CD4-positive, alpha-beta T cell treated with Interleukin-4 for 4 hours (primary cell): ENCODE results near the gene VRK2.
"Not testable (repeated sequence)": the region's sequence is repeated elsewhere in the genome, so short reads cannot be mapped to it uniquely, and the experiment has no call there.

Experiments
- DNase-seq: peaks from one replicate; pipeline ENCODE4 v3.0.0-alpha.2; 2020

Gene VRK2

DNA sequence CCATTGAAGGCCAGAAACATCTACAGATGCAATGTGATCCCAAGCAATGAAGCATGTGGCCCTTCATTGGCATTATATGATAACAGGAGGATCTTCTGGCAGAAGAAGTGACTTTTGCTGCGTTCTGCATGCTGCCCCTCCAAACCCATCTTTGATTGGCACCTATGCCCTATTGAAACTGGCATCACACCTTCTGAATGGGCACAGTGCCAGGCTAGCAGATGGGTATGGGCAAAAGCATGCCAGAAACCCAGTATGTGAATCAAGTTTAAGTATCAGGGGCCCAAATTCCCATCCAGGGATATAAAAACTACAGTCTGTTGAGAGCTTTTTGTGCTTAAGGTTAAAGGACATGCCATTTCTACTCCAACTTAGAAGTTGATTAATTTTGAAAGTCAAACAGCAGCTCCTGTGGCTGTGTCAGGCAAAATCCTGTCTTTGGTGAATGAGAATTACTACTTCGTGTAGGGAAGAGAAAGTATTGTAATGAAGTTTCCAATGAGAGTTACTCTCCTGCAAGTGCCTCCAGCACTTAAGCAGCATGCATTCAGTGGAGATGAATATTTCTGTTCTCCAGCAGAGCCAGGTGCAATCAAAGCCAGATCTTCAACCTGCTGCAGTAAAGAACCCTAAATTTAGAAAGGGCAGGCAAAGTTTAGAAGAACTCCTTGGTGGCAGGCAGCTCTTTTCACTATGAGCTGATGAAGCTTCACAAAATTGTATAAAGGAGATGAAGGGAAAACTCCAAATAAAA, 8.6 kb downstream of the VRK2 start:
- no peak for DNase-seq

DNA sequence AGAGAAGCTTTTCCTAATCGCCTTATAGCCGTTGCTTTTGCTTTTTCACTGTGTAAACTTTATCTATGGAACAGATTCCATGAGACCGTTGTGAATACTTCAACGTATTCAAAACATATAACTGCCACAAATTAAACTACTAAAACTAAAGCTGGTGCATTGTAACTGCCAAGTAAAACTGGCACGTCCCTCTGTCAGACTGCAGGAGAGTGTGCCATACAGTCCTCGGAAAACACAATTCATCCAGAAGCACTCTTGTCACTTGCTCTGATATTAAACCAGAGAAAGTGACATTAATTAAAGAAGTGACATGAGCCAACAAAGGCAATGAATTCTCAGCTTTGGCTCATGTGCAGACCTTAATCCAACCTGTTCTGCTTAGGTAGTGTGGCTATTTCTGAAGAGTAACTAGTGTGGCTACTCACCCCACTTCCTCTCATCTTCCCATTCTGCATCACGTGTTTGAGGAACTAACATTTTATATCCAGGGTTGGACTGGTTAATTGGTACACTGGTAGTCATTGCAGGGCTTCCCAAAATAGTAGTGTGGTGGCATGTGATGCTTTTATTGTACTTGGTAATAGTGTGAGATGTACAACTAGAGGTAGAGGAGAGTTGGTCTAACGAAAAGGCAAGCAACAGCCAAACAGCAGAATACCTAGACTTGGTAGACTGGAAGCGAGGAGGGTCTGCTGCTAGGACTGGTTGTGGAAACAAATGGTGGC, 9.7 kb downstream of the VRK2 start:
- no peak for DNase-seq

DNA sequence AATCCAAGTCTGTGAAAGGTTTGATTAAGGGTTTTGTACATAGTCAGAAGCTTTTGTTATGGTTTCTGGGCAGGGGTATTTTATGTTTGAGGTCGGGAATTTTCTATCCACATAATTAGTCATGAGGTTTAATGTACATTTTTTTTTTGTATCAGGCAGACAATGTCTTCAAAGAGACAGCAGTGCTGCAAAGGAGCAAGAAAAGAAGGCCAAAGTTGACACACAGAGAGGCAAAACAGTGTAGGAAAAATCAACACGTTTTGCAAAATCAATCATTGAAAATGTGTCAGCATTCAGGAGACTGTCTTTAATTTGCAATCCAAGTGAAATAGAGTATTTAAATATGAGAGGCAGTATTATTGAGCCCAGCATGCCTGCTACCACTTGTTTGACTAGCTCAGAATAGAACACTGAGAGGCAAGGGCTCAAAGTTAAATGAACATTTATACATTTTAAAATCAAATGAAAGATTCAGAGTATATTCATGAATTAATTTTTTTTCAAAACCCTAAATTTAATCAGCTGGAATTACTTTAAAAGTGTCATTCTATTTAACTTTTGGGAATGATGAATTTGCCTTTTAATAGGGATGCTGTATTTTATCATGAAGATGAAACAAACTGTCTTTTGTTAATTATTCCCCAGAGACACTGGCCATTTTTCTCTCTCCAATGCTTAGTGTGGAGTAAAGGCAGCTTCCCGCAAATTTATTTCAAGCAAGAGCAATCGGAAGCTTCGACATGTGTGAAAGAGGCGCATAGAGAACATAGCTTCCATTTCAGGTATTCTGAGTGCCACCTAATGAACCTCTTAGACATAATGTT, 11.3 kb downstream of the VRK2 start:
- DNase-seq, result no peak

DNA sequence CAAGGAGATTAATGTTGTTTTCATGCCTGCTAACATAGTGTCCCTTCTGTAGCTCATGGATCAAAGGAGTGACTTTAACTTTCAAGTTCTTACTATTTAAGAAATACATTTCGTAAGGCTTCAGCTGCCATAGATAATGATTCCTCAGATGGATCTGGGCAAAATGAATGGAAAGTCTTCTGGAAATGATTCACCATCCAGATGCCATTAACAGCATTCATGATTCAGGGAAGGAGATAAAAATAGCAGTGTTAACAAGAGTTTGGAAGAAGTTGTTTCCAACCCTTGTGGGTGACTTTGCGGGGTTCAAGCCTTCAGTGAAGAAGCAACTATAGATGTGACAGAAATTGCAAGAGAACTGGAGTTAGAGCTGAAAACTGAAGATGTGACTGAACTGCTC, 17.0 kb downstream of the VRK2 start:
- DNase-seq, result no peak

DNA sequence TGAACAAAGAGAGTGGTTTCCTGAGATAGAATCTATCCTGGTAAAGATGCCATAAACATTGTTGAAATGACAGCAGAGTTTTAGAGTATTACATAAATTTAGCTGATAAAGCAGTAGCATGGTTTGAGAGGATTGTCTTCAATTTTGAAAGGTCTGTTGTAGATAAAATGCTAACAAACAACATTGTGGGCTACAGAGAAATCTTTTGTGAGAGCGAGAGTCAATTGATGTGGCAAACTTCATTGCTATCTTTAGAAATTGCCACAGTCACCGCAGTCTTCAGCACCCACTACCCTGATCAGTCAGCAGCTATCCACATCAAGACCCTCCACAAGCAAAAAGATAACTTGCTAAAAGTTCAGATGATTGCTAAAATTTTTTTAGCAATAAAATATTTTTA, 17.5 kb downstream of the VRK2 start:
- DNase-seq, result no peak

DNA sequence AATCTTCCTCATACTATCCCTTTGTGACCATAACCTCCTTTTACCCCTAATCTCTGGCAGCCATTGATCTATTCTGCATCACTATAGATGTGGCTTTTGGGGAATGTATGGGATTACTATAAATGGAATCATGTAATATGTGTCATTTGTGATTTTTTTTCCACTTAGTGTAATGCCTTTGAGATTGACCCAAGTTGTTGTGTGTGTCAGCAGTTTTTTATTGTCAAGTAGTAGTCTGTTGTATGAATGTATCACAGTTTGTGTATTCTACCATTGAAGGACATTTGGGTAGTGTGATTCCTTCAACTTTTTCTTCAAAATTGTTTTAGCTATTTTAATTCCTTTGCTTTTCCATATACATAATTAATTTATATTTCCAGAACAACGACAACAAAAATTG, 18.6 kb downstream of the VRK2 start:
- DNase-seq, result no peak

DNA sequence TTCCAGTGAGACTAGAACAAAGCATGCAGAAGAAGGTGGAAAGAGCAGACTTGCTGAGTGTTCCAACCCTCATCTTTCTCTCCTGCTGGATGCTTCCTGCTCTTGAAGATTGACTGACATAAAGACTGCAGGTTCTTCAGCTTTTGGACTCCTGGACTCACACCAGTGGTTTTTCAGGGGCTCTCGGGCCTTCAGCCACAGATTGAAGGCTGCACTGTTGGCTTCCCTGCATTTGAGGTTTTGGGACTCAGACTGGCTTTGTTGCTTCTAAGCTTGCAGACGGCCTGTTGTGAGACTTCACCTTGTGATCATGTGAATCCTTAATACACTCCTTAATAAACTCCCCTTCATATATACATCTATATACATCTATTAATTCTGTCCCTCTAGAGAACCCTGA, 20.4 kb downstream of the VRK2 start:
- no peak for DNase-seq

DNA sequence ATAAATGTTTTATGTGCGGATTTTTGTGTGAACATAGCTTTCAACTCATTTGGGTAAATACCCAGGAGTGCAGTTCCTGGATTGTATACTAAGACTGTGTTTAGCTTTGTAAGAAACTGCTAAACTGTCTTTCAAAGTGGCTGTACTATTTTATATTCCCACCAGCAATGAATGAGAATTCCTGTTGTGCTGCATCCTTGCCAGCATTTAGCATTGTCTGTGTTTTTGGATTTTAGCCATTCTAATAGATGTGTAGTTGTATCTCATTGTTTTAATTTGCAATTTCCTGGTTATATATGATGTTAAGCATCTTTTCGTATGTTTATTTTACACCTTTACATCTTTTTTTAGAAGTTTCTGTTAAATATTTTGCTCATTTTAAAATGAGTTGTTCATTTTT, 24.2 kb downstream of the VRK2 start:
- DNase-seq, result no peak

DNA sequence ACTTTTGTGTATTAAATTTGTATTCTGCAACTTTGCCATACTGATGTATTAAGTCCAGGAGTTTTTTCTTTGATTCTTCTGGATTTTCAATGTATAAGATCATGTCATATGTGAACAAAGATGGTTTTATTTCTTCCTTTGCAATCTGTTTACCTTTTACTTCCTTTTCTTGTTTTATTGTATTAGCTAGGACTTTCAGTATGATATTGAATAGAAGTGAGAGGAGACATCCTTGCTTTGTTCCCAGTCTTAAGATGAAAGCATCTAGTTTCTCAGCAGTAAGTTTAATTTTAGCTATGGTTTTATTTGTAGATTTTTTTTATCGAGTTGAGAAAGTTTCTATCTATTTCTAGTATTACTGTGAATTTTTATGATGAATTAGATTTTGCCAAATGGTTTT, 25.5 kb downstream of the VRK2 start:
- no peak for DNase-seq

DNA sequence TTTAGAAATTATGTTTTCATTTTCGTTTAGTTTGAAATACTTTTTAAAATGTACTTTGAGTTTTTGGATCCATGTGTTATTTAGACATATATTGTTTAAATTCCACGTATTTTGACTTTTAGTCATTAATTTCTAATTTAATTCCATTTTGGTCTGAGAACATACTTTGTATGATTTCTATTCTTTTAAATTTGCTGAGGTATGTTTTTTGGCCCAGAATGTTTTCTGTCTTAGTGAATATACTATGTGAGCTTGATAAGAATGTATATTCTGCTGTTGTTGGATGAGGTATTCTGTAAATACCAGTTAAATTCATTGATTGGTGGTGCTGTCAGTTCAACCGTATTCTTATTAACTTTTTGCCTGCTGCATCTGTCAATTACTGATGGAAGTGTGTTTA, 26.4 kb downstream of the VRK2 start:
- DNase-seq, result no peak

DNA sequence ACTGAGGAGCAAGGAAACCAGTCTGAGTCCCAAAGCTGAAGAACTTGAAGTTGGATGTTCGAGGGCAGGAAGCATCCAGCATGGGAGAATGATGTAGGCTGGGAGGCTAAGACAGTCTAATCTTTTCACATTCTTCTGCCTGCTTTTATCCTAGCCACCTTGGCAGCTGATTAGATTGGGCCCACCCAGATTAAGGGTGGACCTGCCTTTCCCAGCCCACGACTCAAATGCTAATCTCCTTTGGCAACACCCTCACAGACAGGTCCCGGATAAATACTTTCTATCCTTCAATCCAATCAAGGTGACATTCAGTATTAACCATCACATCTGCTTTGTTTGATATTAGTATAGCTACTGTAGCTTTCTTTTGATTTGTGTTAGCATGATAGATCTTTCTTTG, 27.1 kb downstream of the VRK2 start:
- DNase-seq, result no peak

DNA sequence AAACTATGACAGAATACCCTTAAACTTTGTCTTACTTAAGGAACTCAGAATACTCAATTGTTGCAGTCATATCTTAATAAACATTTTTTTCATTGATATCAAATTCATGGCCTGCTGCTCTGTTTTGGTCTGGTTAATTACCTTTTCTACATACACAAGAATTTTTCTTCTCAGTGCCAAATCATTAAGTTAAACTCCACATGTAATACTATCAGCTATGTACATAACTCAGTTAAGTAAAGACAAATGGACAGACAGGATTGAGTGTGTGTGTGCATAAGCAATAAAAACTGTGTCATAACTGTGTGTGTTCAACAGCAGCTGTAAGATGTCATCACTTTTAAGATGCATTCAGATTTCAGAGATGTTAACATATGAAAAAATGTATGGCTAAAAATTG, 34.4 kb downstream of the VRK2 start:
- no peak for DNase-seq

DNA sequence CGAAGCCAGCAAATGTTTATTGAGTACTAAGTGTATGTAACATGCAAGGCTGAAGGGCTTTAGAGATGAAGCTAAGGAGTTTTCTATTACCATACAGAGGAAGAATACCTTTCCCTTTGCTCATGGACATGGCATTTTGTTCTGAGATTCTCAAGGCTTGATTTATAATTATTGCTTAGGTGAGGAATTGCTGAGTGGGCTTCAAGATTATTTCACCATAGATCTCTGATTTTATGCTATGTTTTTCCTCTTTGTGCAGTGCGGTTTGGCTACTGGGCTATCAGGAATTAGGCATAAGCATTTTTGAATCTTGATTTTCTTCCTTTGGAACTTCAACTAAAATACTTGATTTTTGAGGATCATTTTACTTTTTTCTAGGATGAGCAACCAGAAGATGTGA, 42.5 kb downstream of the VRK2 start:
- no peak for DNase-seq

DNA sequence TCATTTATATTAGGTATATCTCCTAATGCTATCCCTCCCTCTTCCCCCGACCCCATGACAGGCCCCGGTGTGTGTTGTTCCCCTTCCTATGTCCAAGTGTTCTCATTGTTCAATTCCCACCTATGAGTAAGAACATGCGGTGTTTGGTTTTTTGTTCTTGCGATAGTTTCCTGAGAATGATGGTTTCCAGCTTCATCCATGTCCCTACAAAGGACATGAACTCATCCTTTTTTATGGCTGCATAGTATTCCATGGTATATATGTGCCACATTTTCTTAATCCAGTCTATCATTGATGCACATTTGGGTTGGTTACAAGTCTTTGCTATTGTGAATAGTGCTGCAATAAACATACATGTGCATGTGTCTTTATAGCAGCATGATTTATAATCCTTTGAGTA, 46.2 kb downstream of the VRK2 start:
- DNase-seq, result not testable (repeated sequence)

DNA sequence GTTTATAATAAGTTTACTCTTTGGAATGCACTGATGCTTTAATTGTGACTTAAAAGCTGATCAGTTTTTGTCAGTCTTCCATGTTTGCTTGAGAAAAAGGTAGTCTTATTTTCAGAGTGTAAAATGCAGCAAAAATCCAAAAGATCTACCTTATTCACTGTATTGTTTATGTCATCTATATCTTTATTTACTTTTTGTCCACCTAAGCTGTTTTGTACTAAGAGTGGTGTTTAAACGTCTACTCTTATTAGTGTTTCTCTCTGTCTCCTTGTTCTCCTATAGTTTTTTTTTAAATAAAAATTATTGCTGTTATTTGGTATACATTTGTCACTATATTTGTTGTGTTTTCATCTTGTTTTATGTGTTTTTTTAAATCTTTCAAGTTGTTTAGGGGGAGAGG, 50.4 kb downstream of the VRK2 start:
- no peak for DNase-seq

DNA sequence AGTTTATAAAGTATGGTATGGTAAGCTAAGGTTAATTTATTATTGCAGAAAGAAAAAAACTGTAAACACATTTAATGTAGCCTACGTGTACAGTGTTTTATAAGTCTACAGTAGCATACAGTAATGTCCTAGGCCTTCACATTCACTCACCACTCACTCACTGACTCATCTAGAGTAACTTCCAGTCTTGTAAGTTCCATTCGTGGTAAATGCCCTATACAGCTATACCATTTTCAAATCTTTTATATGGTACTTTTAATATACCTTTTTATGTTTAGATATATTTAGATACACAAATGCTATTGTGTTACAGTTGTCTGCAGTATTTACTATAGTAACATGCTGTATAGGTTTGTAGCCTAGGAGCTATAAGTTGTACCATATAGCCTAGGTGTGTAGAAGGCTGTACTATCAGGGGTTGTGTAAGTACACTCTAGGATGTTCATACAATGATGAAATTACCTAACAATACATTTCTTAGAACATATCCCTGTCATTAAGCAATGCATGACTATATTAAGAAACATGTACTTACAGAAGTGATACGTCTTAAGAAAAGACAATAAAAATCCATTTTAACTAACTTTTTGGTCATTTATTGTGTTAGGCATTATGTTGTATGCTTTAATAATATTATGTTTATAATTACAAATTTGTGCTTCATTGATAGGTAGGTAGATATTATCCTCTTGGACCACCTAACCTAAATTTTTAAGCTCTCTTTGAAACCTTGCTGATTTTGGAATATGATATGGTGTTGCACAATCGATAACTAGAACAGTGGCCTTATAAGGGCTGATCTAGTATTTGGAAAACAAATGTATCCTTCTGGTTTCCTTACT, 51.9 kb downstream of the VRK2 start:
- DNase-seq, result no peak

DNA sequence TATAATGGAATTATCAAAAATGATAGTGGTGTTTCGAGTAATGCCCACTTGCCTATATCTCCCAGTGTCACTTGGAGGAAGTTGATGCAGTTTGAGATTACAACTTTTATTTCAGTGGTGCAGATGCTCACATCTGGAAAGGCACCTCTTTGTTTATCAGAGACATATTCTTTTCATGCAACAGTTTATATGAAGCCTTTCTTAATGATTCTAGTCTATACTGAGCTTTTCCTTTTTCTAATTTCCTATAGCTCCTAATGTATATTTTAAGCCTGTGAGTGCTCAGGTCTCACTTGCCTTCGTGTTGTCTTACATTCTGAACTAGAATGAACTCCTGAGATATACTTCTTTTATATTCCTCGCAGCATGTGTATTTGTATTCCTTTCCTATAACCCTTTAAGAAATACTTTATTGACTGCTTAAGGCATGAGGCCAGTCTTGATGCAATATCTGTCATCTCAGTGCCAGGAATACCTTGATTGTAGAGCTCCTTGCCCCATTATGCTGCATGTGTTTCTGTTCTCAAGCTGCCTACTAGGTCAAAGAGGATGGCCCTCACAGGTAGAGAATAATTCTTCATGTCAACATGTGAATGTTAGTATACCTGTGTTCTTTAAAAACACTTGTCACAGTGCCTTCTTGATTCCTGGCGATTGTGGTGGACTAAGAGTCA, 52.6 kb downstream of the VRK2 start:
- no peak for DNase-seq

DNA sequence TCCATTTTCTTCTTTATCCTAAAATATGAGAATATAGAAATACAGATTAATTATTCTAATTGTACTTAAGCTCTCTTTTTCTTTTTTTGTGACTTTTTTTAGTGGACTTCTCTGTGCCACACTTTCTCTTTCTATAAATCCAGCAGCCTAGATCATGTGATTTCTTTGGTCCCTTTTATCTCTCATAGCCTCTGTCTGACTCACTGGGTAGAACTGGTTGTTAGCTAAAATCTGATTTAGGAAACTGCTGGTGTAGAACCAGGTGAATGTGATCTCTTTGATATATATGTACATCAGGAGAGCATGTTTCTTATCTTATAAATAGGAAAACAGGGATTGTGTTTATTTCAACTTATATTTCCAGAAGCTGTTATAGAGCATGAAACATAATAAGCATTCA, 54.9 kb downstream of the VRK2 start:
- DNase-seq, result no peak

DNA sequence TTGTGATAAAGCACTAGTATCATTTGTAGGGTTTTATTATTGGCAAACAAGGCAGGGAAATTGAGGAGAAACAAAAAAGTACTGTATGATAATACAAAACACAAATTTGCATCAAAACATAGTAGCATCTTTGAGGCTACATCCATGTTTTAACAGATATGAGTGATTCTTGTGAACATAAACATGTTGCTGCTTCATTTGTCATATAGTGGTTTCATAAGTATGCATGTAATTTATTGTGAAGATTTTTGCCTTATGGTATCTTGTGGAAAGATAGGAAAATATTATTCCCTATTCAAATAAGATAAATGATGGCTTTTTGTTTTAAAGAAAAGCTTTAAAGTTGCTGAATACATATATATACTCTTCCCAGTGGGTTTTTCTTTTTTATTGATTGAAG, 60.3 kb downstream of the VRK2 start:
- DNase-seq, result no peak

DNA sequence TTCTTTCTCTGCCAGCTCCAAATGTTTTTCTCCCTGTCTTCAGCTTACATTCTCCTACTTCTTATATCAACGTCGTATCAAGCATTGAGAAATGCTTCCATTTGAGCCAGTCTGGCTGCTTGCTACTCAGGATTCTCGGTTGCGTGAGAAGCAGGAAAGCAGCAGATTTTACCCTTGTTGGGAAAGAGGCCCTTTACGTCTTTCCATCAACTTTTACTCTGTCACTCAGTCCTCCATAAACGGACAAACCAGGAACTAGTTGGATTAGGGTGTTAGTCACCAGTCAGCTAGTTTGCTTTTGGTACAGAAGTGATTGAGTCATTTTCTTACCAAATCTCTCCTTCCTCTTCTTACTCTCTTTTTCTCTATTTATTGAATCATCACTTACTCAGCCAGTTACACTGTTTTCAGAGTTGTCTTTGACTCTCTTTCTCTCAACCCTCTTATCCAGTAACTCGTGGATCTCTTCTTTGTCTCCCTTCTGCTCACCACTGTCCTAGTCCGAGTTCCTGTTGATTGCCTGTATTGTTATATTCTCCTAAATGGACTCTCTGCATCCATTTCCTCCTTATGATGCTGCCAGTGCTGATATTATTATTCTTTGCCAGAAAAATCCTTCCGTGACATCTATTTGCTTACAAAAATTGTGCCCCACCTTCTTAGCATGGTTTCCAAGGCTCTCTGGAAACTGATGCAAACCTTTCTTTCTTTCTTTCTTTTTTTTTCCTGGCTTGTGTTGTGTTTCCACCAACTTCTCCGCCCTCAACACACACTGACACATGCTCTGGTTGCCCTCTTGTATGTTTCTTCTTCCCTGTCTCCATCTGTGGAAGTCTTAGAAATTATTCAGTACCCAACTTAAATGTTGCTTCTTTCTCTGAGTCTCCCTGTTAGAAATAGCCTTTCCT, 61.5 kb downstream of the VRK2 start:
- no peak for DNase-seq

DNA sequence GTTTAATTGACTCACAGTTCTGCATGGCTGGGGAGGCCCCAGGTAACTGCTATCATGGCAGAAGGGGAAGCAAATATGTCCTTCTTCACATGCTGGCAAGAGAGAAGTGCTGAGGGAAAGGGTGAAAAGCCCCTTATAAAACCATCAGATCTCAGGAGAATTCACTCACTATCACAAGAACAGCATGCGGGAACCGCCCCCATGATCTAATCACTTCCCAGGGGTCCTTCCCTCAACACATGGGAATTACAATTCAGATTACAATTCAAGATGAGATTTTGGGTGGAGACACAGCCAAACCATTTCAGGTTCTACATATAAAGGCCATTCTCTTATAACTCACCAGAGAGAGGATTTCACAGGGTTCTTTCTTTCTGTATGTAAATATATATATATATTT, 62.9 kb downstream of the VRK2 start:
- no peak for DNase-seq
